ENCODE measurements around the gene DNAJA3. TPM values are rescaled to one million over a fixed set of nuclear protein-coding genes. Genes with fewer than 3 reads are reported as not detected.

The DNAJA3 gene
- total and polyA plus RNA-seq, 10 of the 15 experiments (the other 5 are each of a cell fraction or from before 2014, with no cell fraction given): 8.4 to 141 (median 60.8) TPM

- TF ChIP-seq PRDM15 (CRISPR knock-in tag; IDR thresholded peaks at IDR 0.05) (no peak), SPI1 (IDR thresholded peaks at IDR 0.05; ENCODE audit: borderline replicate concordance, insufficient read depth, low read depth, low read length) (no peak), MAX (IDR thresholded peaks at IDR 0.05; ENCODE audit: low read depth, low read length) (no peak), RELA (IDR thresholded peaks at IDR 0.05; ENCODE audit: borderline replicate concordance, partially characterized antibody) (no peak)
These were observed 46.2 kb downstream of the DNAJA3 start (continued) for GRCh38 chr16:4471869-4472268.

DNA sequence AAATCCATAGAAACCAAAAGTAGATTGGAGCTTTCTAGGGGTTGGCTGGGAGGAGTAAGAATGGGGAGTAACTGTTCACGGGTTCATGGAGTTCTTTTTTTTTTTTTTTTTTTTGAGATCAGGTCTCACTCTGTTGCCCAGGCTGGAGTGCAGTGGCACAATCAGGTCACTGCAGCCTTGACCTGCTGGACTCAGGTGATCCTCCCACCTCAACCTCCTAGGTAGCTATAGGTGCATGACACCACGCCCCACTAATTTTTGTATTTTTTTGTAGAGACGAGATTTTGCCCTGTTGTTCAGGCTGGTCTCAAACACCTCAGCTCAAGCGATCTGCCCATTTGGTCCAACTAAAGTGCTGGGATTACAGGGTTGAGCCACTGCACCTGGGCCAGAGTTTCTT lies 47.2 kb downstream of the DNAJA3 start:
- ATAC-seq (no peak), FAIRE-seq (no peak), DNase-seq (ENCODE audit: low read depth, low spot score) (no peak)
- in situ Hi-C loops (cut with MboI) (no loop called here), intact Hi-C loops (cut with micrococcal nuclease; ENCODE audit: unreplicated experiment) (loop anchor here (5.0 to 10.0 kb wide), 2 partner anchors 46 to 118 kb away; partner anchors contain the start of genes DNAJA3 and PAM16)
- 59% methylated on average over 4 of the region's 4 CpGs for WGBS (ENCODE audit: insufficient coverage, insufficient replicate concordance, low lambda C conversion rate, missing lambda C conversion rate)
- Histone ChIP-seq H3K79me2 (ENCODE audit: control insufficient read depth, insufficient read depth, low read length) (peaks cover 28% of the 10 kb centered on the region), H4K20me1 (ENCODE audit: control insufficient read depth, insufficient read depth) (no peaks in the 10 kb centered on the region), H3K27me3 (replicated peaks in 1 of 2; ENCODE audit: control insufficient read depth in 2 of 2, insufficient read depth in 2 of 2, low read length in 1 of 2) (no peaks in the 10 kb centered on the region), H3K4me2 (ENCODE audit: control insufficient read depth, insufficient read depth) (peak overlapping the region; percentile 7; the same call in 1 of the 2 replicates), H3K9ac (ENCODE audit: control insufficient read depth, insufficient read depth, low read length) (no peak overlapping the region), H3K9me3 (replicated peaks; ENCODE audit: control insufficient read depth, insufficient read depth, low read length) (no peaks in the 10 kb centered on the region), H2AFZ (ENCODE audit: control insufficient read depth, low read depth, low read length) (no peak overlapping the region), H3K4me3 (0 out of 2 replicates have a peak overlapping the region, but pooled peaks have one; percentile 50), H3K36me3 (ENCODE audit: control insufficient read depth in 2 of 2, insufficient read depth in 2 of 2, low read length in 1 of 2) (peaks cover 0 to 5% of the 10 kb centered on the region in 2 experiments; a peak in 2 of 4 replicates), H3K27ac (ENCODE audit: control insufficient read depth, insufficient read depth) (no peak overlapping the region), H3K4me1 (ENCODE audit: control insufficient read depth, insufficient read depth, low read length) (peaks cover 4% of the 10 kb centered on the region; the same call in 1 of the 2 replicates)
- RAD21 ChIA-PET (ENCODE audit: unreplicated experiment): no interaction called here
- CTCF ChIA-PET: no interaction called here
- POLR2A ChIA-PET: interaction anchor here (0.7 to 4.1 kb wide), 5 partner anchors 15 to 152 kb away, joined by 3 to 33 read pairs (median 4); partner anchors contain the start of gene CORO7
- BruUV-seq (replicated peaks): no TSS peak
- no peak for TF ChIP-seq ATF3 (IDR thresholded peaks at IDR 0.05; ENCODE audit: borderline replicate concordance, extremely low read depth, low read depth, low read length)
- SMC1A ChIA-PET (ENCODE audit: uncharacterized antibody, unreplicated experiment): interaction anchor here (0.6 to 1.0 kb wide), 2 partner anchors 34 to 182 kb away, joined by 3 read pairs; no protein-coding TSS in a partner anchor

Measured in GM12878 (cell line).